ENCODE data around the gene NUDT3. TPM values are rescaled to one million over a fixed set of nuclear protein-coding genes. Genes with fewer than 3 reads are reported as not detected.

The NUDT3 gene
- total RNA-seq, 2 donors from 2014 or later = 22.8 to 24.7 TPM

GRCh38 chr6:34359418-34360158 is 32.9 kb downstream of the NUDT3 start:
- Mint-ChIP-seq H3K4me1 (peaks cover 11% of the 10 kb centered on the region), H3K9me3 (no peaks in the 10 kb centered on the region), H3K27me3 (ENCODE audit: insufficient read depth) (no peaks in the 10 kb centered on the region), H3K27ac (no peak overlapping the region), H3K36me3 (ENCODE audit: low read depth) (peaks cover 4% of the 10 kb centered on the region), H3K4me3 (no peak overlapping the region)
- H3K36me3 ChIP-seq (ENCODE audit: control insufficient read depth, insufficient read depth, low read length) = no peaks in the 10 kb centered on the region
- TF ChIP-seq CTCF (conservative IDR thresholded peaks at IDR 0.05) = no peak
- H3K9ac ChIP-seq (ENCODE audit: extremely low read depth, low read length, poor library complexity, severe bottlenecking) = no peak overlapping the region
- 83 to 98% methylated on average over 1 to 2 of the region's 2 CpGs for WGBS, 2 experiments (ENCODE audit: insufficient coverage in 1 of 2, insufficient read length in 1 of 2)
- H3K27me3 ChIP-seq (ENCODE audit: control insufficient read depth, insufficient read depth, low read length, poor library complexity, severe bottlenecking) = no peaks in the 10 kb centered on the region
- no peak overlapping the region for H3K27ac ChIP-seq (ENCODE audit: low read depth, low read length)
- no peak for DNase-seq
- no peak overlapping the region for H3K4me3 ChIP-seq (ENCODE audit: low read length)
- no peaks in the 10 kb centered on the region for H3K9me3 ChIP-seq (ENCODE audit: control insufficient read depth, low read length)
- no peaks in the 10 kb centered on the region for H3K4me1 ChIP-seq (ENCODE audit: control insufficient read depth, insufficient read depth, low read length)

DNA sequence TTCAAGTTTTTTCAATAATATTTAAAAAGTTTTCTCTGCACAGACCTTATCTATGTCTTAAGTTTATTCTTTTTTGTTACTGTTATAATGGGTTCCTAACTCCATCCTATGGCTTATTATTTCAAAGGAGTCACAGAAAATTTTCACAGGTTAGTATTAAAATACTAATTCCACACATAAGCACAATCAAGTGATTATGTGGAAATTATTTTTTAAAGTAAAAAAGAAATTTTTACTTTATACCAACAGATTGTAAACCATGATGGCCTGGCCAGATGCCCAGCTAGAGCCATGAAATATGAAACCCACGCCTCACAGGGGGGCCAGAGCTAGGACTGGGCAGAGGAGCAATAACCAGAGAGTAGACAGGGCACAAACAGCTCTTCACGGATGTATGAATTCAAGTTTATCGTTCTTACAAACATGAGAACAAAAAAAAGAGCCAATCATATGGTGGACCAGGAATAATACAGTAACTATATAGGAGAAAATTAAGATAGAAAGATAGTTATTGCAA is 34.0 kb downstream of the NUDT3 start:
- H3K4me1 ChIP-seq (ENCODE audit: control insufficient read depth, insufficient read depth, low read length) = no peaks in the 10 kb centered on the region
- peaks cover 9% of the 10 kb centered on the region for H3K4me1 Mint-ChIP-seq
- 88 to 94% methylated on average over 3 of the region's 3 CpGs for WGBS, 2 experiments (ENCODE audit: insufficient coverage in 1 of 2, insufficient read length in 1 of 2)
- no peaks in the 10 kb centered on the region for H3K9me3 Mint-ChIP-seq
- H3K9me3 ChIP-seq (ENCODE audit: control insufficient read depth, low read length) = no peaks in the 10 kb centered on the region
- H3K36me3 Mint-ChIP-seq (ENCODE audit: low read depth) = peaks cover 4% of the 10 kb centered on the region
- H3K27ac ChIP-seq (ENCODE audit: low read depth, low read length) = no peak overlapping the region
- no peak overlapping the region for H3K4me3 ChIP-seq (ENCODE audit: low read length)
- H3K4me3 Mint-ChIP-seq = no peak overlapping the region
- no peak overlapping the region for H3K27ac Mint-ChIP-seq
- H3K27me3 ChIP-seq (ENCODE audit: control insufficient read depth, insufficient read depth, low read length, poor library complexity, severe bottlenecking) = no peaks in the 10 kb centered on the region
- H3K36me3 ChIP-seq (ENCODE audit: control insufficient read depth, insufficient read depth, low read length) = no peaks in the 10 kb centered on the region
- no peaks in the 10 kb centered on the region for H3K27me3 Mint-ChIP-seq (ENCODE audit: insufficient read depth)
- H3K9ac ChIP-seq (ENCODE audit: extremely low read depth, low read length, poor library complexity, severe bottlenecking) = no peak overlapping the region
- TF ChIP-seq CTCF (conservative IDR thresholded peaks at IDR 0.05) = no peak
- DNase-seq = no peak

DNA sequence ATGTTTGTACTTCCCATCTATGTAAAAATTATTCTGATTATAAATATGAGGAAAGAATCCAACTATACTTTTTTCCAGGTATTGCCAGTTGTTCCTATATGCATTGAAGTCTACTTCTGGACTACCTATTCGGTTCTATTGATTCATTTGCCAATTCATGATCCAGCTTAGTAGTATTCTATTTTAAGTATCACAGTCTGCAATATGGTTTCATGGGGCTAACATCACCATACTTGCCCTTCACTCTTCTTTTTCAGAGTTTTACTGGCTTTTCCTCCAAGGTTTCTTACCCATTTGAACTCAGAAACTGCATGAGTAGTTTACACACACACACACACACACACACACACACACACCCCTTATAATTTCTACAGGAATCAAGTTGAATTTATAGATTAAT is 34.5 kb downstream of the NUDT3 start:
- no peaks in the 10 kb centered on the region for H3K36me3 ChIP-seq (ENCODE audit: control insufficient read depth, insufficient read depth, low read length)
- no peaks in the 10 kb centered on the region for H3K9me3 Mint-ChIP-seq
- H3K4me1 ChIP-seq (ENCODE audit: control insufficient read depth, insufficient read depth, low read length) = no peaks in the 10 kb centered on the region
- no peak overlapping the region for H3K4me3 ChIP-seq (ENCODE audit: low read length)
- DNase-seq = no peak
- peaks cover 4% of the 10 kb centered on the region for H3K4me1 Mint-ChIP-seq
- 92 to 100% methylated on average over 1 of the region's 1 CpG for WGBS, 2 experiments (ENCODE audit: insufficient coverage in 1 of 2, insufficient read length in 1 of 2)
- no peak overlapping the region for H3K27ac ChIP-seq (ENCODE audit: low read depth, low read length)
- H3K27me3 ChIP-seq (ENCODE audit: control insufficient read depth, insufficient read depth, low read length, poor library complexity, severe bottlenecking) = no peaks in the 10 kb centered on the region
- no peak overlapping the region for H3K9ac ChIP-seq (ENCODE audit: extremely low read depth, low read length, poor library complexity, severe bottlenecking)
- peaks cover 4% of the 10 kb centered on the region for H3K36me3 Mint-ChIP-seq (ENCODE audit: low read depth)
- no peak for TF ChIP-seq CTCF (conservative IDR thresholded peaks at IDR 0.05)
- H3K4me3 Mint-ChIP-seq = no peak overlapping the region
- no peaks in the 10 kb centered on the region for H3K27me3 Mint-ChIP-seq (ENCODE audit: insufficient read depth)
- no peak overlapping the region for H3K27ac Mint-ChIP-seq
- no peaks in the 10 kb centered on the region for H3K9me3 ChIP-seq (ENCODE audit: control insufficient read depth, low read length)
